NB4 (cell line): ENCODE measurements around the gene LAMB3.

ENCODE experiments used
- DNase-seq: peaks from one replicate; pipeline ENCODE4 v3.0.0; 2010; ENCODE audit warnings: low read depth
- H3K4me3 ChIP-seq: one replicate; pipeline ENCODE4 v1.5.1; 2011; ENCODE audit warnings: mild to moderate bottlenecking, low read depth, low read length, moderate library complexity
- CTCF ChIP-seq: IDR thresholded peaks from one replicate; pipeline ENCODE4 v1.5.1; 2012; ENCODE audit warnings: low read depth, low read length
- MYC ChIP-seq: IDR thresholded peaks from 2 replicates; pipeline ENCODE4 v1.6.1; 2011; ENCODE audit warnings: low read depth, low read length
- POLR2A ChIP-seq: IDR thresholded peaks from 2 replicates; pipeline ENCODE4 v1.6.1; 2011; ENCODE audit warnings: mild to moderate bottlenecking; ENCODE audit not compliant: insufficient read length; ENCODE audit errors: extremely low read depth
- TF ChIP-seq, protein P1 (sequence below): IDR thresholded peaks from 2 replicates; pipeline ENCODE4 v1.6.1; 2011; ENCODE audit warnings: low read depth, low read length

Gene LAMB3

DNA sequence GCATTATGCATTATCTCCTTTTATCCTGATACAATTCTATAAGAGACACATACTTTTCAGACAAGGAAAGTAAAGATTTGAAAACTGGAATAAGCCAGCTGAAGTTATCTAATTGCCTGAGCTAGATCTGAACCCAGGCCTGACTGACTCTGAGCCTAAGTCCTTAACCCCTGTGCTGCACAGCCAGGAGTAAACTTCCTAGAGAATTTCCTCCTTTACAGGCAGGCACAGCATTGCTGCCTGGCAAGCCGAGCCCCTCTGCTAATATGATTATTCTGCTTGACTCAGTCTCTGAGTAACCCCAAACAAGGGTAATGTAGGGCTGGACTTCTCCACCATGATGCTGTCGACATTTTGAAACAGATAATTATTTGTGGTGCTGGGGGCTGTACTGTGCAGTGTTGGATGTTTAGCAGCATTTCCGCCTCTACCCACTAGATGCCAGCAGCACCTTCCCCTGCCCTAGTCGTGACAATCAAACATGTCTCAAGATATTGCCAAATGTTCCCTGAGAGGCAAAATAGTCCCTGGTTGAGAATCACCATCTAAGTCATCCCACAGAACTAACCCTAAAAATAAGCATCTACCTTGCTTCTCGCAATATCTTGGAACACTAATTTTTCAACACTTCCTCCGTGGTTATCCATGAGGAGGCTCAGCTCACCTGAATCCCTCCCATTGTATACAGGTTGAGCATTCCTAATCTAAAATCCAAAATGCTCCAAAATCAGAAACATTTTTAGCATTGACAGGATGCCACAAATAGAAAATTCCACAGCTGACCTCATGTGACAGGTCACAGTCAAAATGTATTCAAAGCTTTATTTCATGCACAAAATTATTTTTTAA is 50.2 kb downstream of the LAMB3 start:
- peak; percentile 59 for TF ChIP-seq CTCF
- TF ChIP-seq MYC, result no peak
- DNase-seq, result peak; percentile 63
- H3K4me3 ChIP-seq, result no peak overlapping the region

DNA sequence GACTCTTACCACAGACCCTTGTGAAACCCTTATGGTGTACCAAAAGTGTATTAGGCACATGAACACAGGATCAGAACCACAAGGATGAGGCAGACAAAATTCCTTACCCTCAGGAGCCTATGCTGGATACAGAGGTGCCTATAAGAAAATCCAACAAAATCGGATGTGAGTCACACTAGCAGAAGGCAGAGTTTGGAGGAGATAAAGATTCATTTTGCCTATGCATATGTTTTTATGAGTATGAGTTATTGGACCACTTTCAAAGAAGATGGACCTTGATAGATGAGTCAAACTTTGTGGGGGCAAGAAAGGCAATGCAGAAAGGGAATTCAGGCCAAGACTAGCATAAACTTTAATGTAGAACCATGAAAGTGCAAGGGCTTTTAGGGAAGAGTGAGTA is 51.7 kb downstream of the LAMB3 start:
- no peak overlapping the region for H3K4me3 ChIP-seq
- DNase-seq, result no peak
- no peak for TF ChIP-seq CTCF
- TF ChIP-seq MYC, result no peak
- TF ChIP-seq, protein P1, sequence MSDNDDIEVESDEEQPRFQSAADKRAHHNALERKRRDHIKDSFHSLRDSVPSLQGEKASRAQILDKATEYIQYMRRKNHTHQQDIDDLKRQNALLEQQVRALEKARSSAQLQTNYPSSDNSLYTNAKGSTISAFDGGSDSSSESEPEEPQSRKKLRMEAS, result no peak
- no peak for TF ChIP-seq POLR2A

DNA sequence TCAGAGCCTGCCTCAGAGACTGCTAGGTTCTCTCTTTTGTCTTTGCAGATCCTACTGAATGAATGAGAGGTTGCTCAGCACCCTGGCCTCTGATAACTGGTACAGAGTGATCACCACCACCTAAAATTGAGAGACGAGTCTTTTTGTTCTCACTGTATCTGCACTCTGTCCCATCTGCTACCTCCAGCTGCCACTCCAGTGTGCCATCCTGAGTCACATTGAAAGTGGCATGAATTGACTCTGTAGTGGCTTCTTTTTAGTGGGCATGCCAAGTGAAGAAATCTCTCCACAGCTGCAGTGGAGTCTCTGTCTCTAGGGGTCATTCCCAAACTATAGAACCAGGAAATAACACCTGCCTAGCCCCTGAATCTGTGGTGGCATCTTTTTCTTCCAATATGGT is 54.0 kb downstream of the LAMB3 start:
- H3K4me3 ChIP-seq, result no peak overlapping the region
- DNase-seq, result no peak
- no peak for TF ChIP-seq POLR2A
- TF ChIP-seq CTCF, result no peak
- TF ChIP-seq, protein P1, result no peak
- no peak for TF ChIP-seq MYC

- DNase-seq, result no peak
- no peak overlapping the region for H3K4me3 ChIP-seq
- TF ChIP-seq CTCF (no peak), MYC (no peak), POLR2A (no peak)
- TF ChIP-seq, protein P1, result no peak
These were observed 54.7 kb downstream of the LAMB3 start for GRCh38 chr1:209597499-209597898.

- TF ChIP-seq POLR2A (no peak), MYC (no peak), CTCF (no peak)
- TF ChIP-seq, protein P1, result no peak
- H3K4me3 ChIP-seq, result no peak overlapping the region
- DNase-seq, result no peak
These were observed 56.5 kb downstream of the LAMB3 start for GRCh38 chr1:209595599-209596285.
